Stimulated activated CD4-positive, alpha-beta T cell treated with anti-CD3 and anti-CD28 coated beads, Interleukin-12 subunit alpha, Interleukin-12 subunit beta, amount 100 ng/mL, for 4 hours (primary cell): ENCODE data around the gene CSTF1.
"Not testable (repeated sequence)": the region's sequence is repeated elsewhere in the genome, so short reads cannot be mapped to it uniquely, and the experiment has no call there.

Source experiments
- DNase-seq: peaks from one replicate; pipeline ENCODE4 v3.0.0-alpha.2; 2020

CSTF1 gene

GRCh38 chr20:56411287-56411686, 18.8 kb downstream of the CSTF1 start:
- DNase-seq = not testable (repeated sequence)

- no peak for DNase-seq
Measured at GRCh38 chr20:56411759-56412472, 19.5 kb downstream of the CSTF1 start, which contains the start of gene CASS4. CASS4 (plus strand) TSS chr20:56412260; CDS start chr20:56412459, 199 bp downstream.

DNA sequence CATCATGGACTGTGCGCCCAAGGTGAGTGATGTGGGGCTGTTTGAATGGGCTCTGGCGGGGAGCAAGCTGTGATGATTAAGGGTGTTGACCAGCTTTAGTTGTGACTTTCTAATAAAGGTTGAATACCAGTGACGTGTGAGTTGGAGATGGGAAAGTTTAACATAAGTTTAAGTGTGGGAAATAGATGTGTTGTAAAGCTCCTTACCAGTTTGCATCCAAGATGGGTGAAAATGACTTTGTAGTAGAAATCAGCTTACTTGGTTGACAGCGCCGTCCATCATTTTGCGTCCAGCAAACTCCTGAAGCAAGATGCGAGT, 20.0 kb downstream of the CSTF1 start:
- DNase-seq = no peak

- DNase-seq = no peak
Measured at GRCh38 chr20:56412949-56413348, 20.5 kb downstream of the CSTF1 start.

DNA sequence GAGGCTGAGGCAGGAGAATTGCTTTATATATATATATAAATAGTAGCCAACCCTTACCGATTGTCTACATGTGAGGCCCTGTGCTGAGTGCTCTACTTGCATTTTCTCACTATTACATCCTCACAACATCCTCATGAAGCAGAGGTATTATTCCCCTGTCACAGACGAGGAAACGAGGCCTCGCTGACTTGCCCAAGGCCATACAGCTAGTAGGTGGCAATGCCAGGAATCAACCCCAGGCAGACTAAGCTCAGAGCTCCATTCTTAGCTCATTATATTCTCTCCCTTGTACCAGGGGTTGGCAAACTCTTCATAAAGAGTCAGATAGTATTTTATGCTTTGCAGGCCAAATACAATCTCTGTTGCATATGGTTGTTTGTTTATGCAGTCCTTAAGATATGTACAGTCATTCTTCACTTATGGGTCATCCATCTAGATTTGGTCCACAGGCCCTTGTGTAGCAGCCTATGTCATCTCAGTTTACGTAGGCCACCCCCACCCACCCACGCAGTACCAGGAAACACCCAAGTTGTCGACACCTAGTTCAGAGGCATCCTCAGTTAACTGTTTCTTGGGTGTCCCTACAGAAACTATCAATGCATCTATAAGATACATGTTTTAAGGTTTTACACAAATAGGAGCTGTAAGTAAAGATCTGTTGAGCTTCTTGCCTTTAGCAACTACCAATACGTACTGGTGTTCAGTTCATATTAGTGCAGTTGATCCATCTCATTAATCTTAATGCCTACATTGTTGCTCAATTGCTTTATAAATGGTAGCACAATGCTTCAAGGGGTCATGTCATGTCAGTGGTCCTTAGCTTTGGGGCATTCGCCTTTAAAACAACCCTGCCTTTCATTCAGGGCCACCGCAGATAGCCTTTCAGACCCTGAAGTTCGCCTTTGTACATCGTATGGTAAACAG, 22.7 kb downstream of the CSTF1 start:
- peak; percentile 46 for DNase-seq

DNA sequence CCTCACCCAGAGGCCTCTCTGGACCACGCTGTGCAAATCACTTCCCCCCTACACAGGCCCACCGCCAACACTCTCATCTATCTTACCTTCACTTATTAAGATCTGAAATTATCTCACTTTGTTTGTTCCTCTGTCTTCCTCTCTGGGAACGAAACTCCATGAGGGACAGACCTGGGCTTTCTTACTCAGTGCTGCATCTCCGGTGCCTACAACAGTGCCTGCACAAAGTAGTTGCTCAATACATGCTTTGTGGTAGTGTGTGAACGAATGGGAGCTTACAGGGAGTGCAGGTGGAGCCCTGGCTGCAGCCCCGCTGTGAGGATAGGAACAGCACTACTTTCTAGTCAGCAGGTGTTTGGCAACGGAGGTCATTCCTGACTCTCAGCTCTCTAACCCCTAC, 25.0 kb downstream of the CSTF1 start:
- no peak for DNase-seq

- no peak for DNase-seq
Measured at GRCh38 chr20:56417911-56418310, 25.5 kb downstream of the CSTF1 start.

GRCh38 chr20:56418385-56418861, 26.0 kb downstream of the CSTF1 start:
- no peak for DNase-seq

DNA sequence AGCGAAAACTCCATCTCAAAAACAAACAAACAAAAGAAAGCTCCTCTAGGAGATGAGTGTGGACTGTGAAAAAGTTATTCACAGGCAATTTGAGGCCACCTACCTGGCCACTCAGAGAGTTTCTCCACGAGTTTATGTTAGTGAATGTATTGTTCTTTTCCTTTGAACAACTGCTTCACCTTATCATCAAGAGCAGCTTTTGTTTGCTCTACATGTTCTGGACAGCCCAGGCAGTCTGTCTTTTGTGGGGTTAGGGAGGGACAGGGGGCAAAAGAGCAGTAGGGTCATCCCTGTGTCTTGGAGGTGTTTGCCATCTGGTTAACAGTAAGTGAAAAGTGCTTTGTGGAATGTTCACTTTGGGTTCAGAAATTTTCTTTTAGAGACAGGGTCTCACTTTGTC, 27.6 kb downstream of the CSTF1 start:
- no peak for DNase-seq

GRCh38 chr20:56420940-56421688, 28.7 kb downstream of the CSTF1 start:
- DNase-seq = no peak

- no peak for DNase-seq
Measured at GRCh38 chr20:56422076-56422823, 29.8 kb downstream of the CSTF1 start.

- DNase-seq = no peak
Measured at GRCh38 chr20:56422824-56423189, 30.4 kb downstream of the CSTF1 start.

DNA sequence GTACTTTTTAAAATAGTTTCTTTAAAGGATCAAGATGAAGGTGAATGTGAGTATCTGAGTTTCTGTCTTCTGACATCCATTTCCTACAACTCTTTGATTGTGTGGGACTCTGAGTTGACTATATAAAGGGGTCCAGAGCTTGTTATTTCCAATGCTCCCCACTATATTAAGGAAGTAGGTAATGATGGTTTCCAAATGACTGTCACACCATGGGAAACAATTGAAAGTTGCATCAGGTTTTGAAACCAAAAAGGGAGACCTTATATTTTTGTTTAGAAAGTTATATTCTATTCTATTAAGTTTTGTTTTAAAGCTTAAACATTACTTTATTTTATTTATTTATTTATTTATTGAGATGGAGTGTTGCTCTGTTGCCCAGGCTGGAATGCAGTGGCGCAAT, 30.8 kb downstream of the CSTF1 start:
- DNase-seq = no peak

DNA sequence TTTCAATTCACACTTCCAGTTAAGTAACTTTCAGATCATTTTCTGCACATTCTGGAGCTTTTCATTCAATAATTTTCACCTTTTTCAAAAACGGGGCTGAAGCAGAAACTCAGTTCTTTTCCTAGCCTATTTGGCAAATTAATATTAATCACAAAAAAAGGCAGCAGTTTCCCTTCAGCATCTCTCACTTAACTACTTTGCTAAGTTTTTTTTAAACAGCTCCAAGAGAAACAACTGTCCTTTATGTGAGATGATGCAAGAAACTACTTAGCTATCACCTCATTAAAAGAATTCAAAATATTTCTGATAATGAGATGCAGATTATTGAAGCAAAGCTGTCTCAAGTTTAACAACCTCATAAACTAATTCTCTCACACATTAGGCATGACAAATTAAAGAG, 31.4 kb downstream of the CSTF1 start:
- DNase-seq = no peak

DNA sequence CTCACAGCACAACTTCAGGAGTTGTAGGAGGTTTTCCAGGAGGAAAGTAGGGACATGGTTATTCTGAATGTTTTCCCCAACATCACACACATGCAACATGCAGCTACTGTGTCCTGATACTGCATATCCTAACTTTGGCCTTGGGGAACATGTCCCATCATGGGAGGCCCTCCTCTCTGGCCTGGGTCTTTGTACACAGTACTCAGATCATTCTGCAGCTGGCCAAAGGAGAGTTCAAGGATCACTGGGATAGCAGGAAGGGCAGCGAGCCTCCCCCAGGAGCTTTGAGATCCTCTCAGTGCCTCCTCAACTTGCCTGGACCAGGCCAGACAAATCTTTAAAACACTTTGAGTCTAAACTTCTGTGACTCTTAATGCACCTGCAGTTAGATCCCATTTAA, 32.5 kb downstream of the CSTF1 start:
- DNase-seq = no peak

GRCh38 chr20:56426026-56426425, 33.6 kb downstream of the CSTF1 start:
- no peak for DNase-seq

- DNase-seq = no peak
Measured at GRCh38 chr20:56426926-56427325, 34.5 kb downstream of the CSTF1 start.

GRCh38 chr20:56427797-56428196, 35.4 kb downstream of the CSTF1 start:
- DNase-seq = no peak

DNA sequence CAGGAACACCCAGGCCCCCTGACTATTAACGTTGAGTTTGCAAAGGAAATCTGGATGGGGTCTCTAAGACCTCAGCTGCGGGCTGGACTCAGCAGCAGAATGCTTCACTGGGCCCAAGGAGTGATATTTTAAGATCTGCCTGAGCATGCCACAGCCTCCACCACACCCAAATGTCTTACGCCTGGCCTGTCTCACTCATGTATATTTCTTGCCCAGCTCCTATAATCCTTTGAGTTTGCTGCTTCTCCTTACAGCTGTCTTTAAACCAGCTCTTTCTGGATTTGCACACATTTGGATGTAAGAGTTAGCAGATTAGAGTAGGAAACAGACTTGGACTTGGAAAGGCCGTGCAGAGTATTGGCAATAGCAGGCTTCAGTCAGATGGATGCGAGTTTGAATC, 36.0 kb downstream of the CSTF1 start:
- DNase-seq = no peak

DNA sequence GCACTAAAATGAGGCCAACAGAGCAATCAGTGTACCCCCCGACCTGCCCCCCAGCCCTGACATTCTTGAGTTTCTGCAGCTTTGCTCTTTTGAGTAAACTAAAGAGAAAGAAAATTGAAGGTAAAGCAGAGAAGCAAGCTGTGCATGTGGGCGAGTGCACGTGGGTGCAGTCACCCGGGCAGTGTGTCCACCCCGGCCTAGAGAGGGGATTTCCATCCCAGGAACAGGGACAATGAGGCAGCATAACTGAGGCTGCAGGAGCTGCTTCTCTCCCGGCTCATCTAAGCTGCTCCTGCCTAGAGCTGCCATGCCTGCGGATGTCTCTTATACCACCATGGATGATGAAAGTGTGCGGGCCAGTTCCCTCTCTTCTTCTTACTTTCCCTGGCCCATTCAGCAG, 36.4 kb downstream of the CSTF1 start:
- DNase-seq = no peak

DNA sequence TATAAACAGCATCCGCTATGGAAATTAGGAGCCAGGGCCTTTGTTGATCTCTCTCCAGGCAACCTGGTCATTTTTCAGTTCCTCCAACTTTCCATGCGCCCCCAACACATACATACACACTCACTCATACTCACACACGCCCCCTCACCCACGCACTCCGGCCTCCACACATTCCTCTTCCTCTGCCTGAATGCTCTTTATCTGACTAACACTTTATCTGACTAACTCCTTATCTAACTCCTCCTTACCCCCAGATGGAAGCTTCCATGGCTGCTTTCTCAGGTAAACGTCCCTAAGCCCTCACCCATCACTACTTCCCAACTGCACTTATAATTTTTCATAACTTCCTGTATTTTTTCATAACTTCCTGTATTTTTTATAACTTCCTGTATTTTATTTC, 37.1 kb downstream of the CSTF1 start:
- DNase-seq = peak; percentile 38

GRCh38 chr20:56429941-56430340, 37.5 kb downstream of the CSTF1 start:
- DNase-seq = no peak

DNA sequence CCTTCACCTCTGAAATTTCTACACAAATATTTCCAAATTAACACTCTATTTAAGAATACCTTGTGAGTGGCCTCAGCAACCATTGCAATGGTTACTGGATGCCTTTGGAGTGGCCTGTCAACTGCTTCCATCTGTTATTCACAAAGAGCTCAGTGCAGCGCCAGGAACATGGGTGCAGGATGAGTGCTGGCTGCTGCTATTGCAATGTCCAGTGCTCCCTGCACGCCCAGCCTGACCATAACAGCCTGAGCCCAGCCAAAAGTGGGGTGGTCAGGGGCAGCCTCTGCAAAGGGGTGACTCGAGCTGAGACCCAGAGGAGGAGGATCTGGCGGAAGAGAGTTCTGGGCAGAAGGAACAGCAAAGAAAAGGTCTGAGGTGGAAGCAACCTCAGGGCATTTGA, 38.0 kb downstream of the CSTF1 start:
- no peak for DNase-seq
